DLD1 (cell line): ENCODE data around the gene ZFPM1.

Experiments used
- in situ Hi-C: cut with HindIII; loops from 2 replicates; pipeline ENCODE4 v1.10.0; 2017; ENCODE audit warnings: low sequenced_read_pairs

Gene ZFPM1

GRCh38 chr16:88578446-88579313 lies 125.6 kb downstream of the ZFPM1 start:
- in situ Hi-C loops: no loop called here

GRCh38 chr16:88580371-88580770 lies 127.3 kb downstream of the ZFPM1 start:
- in situ Hi-C loops: no loop called here

GRCh38 chr16:88581033-88581432 lies 128.0 kb downstream of the ZFPM1 start:
- in situ Hi-C loops: no loop called here

- in situ Hi-C loops: no loop called here
These were observed 130.0 kb downstream of the ZFPM1 start for GRCh38 chr16:88582912-88583575.

GRCh38 chr16:88584676-88585075 lies 131.6 kb downstream of the ZFPM1 start:
- in situ Hi-C loops: no loop called here

GRCh38 chr16:88585269-88585668 lies 132.2 kb downstream of the ZFPM1 start:
- in situ Hi-C loops: no loop called here

- in situ Hi-C loops: no loop called here
These were observed 133.0 kb downstream of the ZFPM1 start for GRCh38 chr16:88585927-88586581.
